NCI-H2196 (cell line): ENCODE data around the gene RUVBL2.
A peak's percentile ranks its signal among the peaks of the same experiment; 100 is the strongest.

Source experiments
- DNase-seq: peaks from one replicate; lab custom pipeline; 2025; ENCODE audit not compliant: unreplicated experiment; lab: John Stamatoyannopoulos, UW

The RUVBL2 gene

GRCh38 chr19:48987323-48987722, 6.4 kb upstream of the RUVBL2 start:
- no peak for DNase-seq

- no peak for DNase-seq
These were observed 5.4 kb upstream of the RUVBL2 start for GRCh38 chr19:48988286-48988685.

GRCh38 chr19:48988860-48989259, 4.8 kb upstream of the RUVBL2 start:
- no peak for DNase-seq

- DNase-seq: no peak
These were observed 3.9 kb upstream of the RUVBL2 start for GRCh38 chr19:48989701-48990291.

- no peak for DNase-seq
These were observed 3.3 kb upstream of the RUVBL2 start for GRCh38 chr19:48990400-48990799.

- no peak for DNase-seq
These were observed 2.6 kb upstream of the RUVBL2 start for GRCh38 chr19:48991011-48991609.

- no peak for DNase-seq
These were observed 1.7 kb upstream of the RUVBL2 start for GRCh38 chr19:48991873-48992580.

GRCh38 chr19:48992581-48993174, 1.0 kb upstream of the RUVBL2 start:
- no peak for DNase-seq

GRCh38 chr19:48994035-48994386, 324 bp downstream of the RUVBL2 start:
- DNase-seq: no peak

- peak; percentile 78 for DNase-seq
These were observed 4.3 kb downstream of the RUVBL2 start for GRCh38 chr19:48997972-48998371.

- peak; percentile 39 for DNase-seq
These were observed 6.0 kb downstream of the RUVBL2 start for GRCh38 chr19:48999481-49000325.

GRCh38 chr19:49004133-49004532, 10.4 kb downstream of the RUVBL2 start:
- DNase-seq: no peak

GRCh38 chr19:49004964-49005614, 11.4 kb downstream of the RUVBL2 start:
- no peak for DNase-seq

GRCh38 chr19:49006905-49007304, 13.2 kb downstream of the RUVBL2 start:
- DNase-seq: no peak

GRCh38 chr19:49009828-49010227, 16.1 kb downstream of the RUVBL2 start:
- DNase-seq: no peak

- DNase-seq: no peak
These were observed 16.8 kb downstream of the RUVBL2 start for GRCh38 chr19:49010453-49010852.

GRCh38 chr19:49011194-49011593, 17.5 kb downstream of the RUVBL2 start:
- DNase-seq: no peak

GRCh38 chr19:49014123-49014869, 20.6 kb downstream of the RUVBL2 start:
- no peak for DNase-seq

GRCh38 chr19:49014870-49015255, 21.2 kb downstream of the RUVBL2 start:
- DNase-seq: no peak
